ENCODE measurements around the gene ABCF2. TPM values are rescaled to one million over a fixed set of nuclear protein-coding genes. Genes with fewer than 3 reads are reported as not detected.

ABCF2 gene
- total RNA-seq, 2 experiments from 2014 or later = 31.8 to 44.9 TPM

GRCh38 chr7:151198945-151199848 is 27.8 kb downstream of the ABCF2 start:
- intact Hi-C loops (cut with micrococcal nuclease; ENCODE audit: unreplicated experiment) = no loop called here
- Histone ChIP-seq H3K27ac (ENCODE audit: low read depth, low read length, poor library complexity, severe bottlenecking) (no peak overlapping the region), H3K9me3 (ENCODE audit: low read length) (no peaks in the 10 kb centered on the region), H3K4me3 (ENCODE audit: low read depth, low read length, poor library complexity, severe bottlenecking) (no peak overlapping the region), H3K79me2 (ENCODE audit: insufficient read depth, low read depth, low read length) (no peaks in the 10 kb centered on the region), H4K20me1 (ENCODE audit: insufficient read depth, low read length) (no peaks in the 10 kb centered on the region), H3K4me2 (ENCODE audit: low read length) (no peak overlapping the region), H3K9me2 (ENCODE audit: insufficient read depth, low read length) (no peaks in the 10 kb centered on the region), H2AFZ (ENCODE audit: low read length) (no peak overlapping the region), H3K36me3 (ENCODE audit: insufficient read depth, low read length) (no peaks in the 10 kb centered on the region), H3K4me1 (ENCODE audit: insufficient read depth, low read length, poor library complexity, severe bottlenecking) (no peaks in the 10 kb centered on the region)
- TF ChIP-seq CTCF (conservative IDR thresholded peaks at IDR 0.05; ENCODE audit: low read length) = no peak
- TF ChIP-seq EZH2phosphoT487 (IDR thresholded peaks at IDR 0.05; ENCODE audit: borderline replicate concordance, low read depth, low read length) = no peak
- no peak for DNase-seq (ENCODE audit: low spot score)
- no TSS peak for BruUV-seq (replicated peaks)
- ChIA-PET POLR2A (no interaction called here), CTCF (ENCODE audit: unreplicated experiment) (interaction anchor here (0.5 kb wide), 1 partner anchor 20 kb away, joined by 3 read pairs; no protein-coding TSS in a partner anchor)

DNA sequence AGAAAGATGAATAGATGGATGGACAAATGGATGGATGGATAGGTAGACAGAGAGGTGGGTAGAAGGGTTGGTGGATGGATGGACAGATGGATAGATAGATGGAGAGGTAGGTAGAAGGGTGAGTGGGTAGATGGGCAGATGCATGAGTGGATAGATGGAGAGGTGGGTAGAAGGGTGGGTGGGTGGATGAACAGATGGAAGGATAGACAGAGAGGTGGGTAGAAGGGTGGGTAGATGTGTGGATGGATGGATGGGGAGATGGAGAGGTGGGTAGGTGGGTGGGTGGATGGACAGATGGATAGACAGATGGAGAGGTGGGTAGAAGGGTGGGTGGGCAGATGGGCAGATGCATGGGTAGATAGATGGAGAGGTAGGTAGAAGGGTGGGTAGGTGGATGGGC is 29.1 kb downstream of the ABCF2 start:
- Histone ChIP-seq H3K4me3 (ENCODE audit: low read depth, low read length, poor library complexity, severe bottlenecking) (no peak overlapping the region), H3K79me2 (ENCODE audit: insufficient read depth, low read depth, low read length) (no peaks in the 10 kb centered on the region), H2AFZ (ENCODE audit: low read length) (no peak overlapping the region), H3K36me3 (ENCODE audit: insufficient read depth, low read length) (no peaks in the 10 kb centered on the region), H3K9me2 (ENCODE audit: insufficient read depth, low read length) (no peaks in the 10 kb centered on the region), H3K9me3 (ENCODE audit: low read length) (no peaks in the 10 kb centered on the region), H3K4me2 (ENCODE audit: low read length) (no peak overlapping the region), H3K27ac (ENCODE audit: low read depth, low read length, poor library complexity, severe bottlenecking) (no peak overlapping the region), H4K20me1 (ENCODE audit: insufficient read depth, low read length) (no peaks in the 10 kb centered on the region), H3K4me1 (ENCODE audit: insufficient read depth, low read length, poor library complexity, severe bottlenecking) (no peaks in the 10 kb centered on the region)
- no peak for DNase-seq (ENCODE audit: low spot score)
- CTCF ChIA-PET (ENCODE audit: unreplicated experiment) = no interaction called here
- intact Hi-C loops (cut with micrococcal nuclease; ENCODE audit: unreplicated experiment) = no loop called here
- BruUV-seq (replicated peaks) = no TSS peak
- POLR2A ChIA-PET = no interaction called here
- TF ChIP-seq CTCF (conservative IDR thresholded peaks at IDR 0.05; ENCODE audit: low read length) = no peak
- no peak for TF ChIP-seq EZH2phosphoT487 (IDR thresholded peaks at IDR 0.05; ENCODE audit: borderline replicate concordance, low read depth, low read length)

Data from OCI-LY7 (cell line).